ENCODE data around the gene PEPD. TPM values are rescaled to one million over a fixed set of nuclear protein-coding genes. Genes with fewer than 3 reads are reported as not detected.

The PEPD gene
- total RNA-seq, 1 experiment from 2014 or later = 40.5 TPM

GRCh38 chr19:33463199-33463598 is 58.4 kb downstream of the PEPD start:
- ATAC-seq (no peak), DNase-seq (ENCODE audit: low read depth, low spot score) (no peak)
- Histone ChIP-seq H4K20me1 (ENCODE audit: insufficient read depth) (no peaks in the 10 kb centered on the region), H3K4me1 (ENCODE audit: control insufficient read depth in 1 of 2, insufficient read depth in 2 of 2, low read length in 2 of 2) (no peaks in the 10 kb centered on the region), H3K4me3 (replicated peaks in 1 of 2; ENCODE audit: low read depth in 1 of 2, low read length in 2 of 2) (no peak overlapping the region), H3K79me2 (ENCODE audit: insufficient read depth, low read length) (no peaks in the 10 kb centered on the region), H3K9me3 (ENCODE audit: control insufficient read depth in 1 of 2, insufficient read depth in 1 of 2, low read depth in 1 of 2, low read length in 2 of 2) (no peaks in the 10 kb centered on the region), H3K36me3 (ENCODE audit: control insufficient read depth in 1 of 2, insufficient read depth in 2 of 2, low read length in 2 of 2) (no peaks in the 10 kb centered on the region), H3K27me3 (ENCODE audit: insufficient read depth, low read length) (no peaks in the 10 kb centered on the region), H3K9ac (ENCODE audit: low read length) (no peak overlapping the region), H3K27ac (ENCODE audit: low read depth, low read length) (no peak overlapping the region), H3K9me2 (ENCODE audit: insufficient read depth) (no peaks in the 10 kb centered on the region), H3K4me2 (ENCODE audit: low read length) (no peak overlapping the region), H2AFZ (ENCODE audit: low read depth, low read length, poor library complexity, severe bottlenecking) (no peak overlapping the region)
- intact Hi-C loops (cut with micrococcal nuclease) = no loop called here
- RAD21 ChIA-PET (ENCODE audit: low non-redundant PET in 1 of 2, low total read pairs in 2 of 2, uncharacterized antibody in 2 of 2, unreplicated experiment in 2 of 2) = no interaction called here
- no TSS peak for BruUV-seq (replicated peaks)
- CTCF ChIA-PET = no interaction called here
- TF ChIP-seq ZFX (IDR thresholded peaks at IDR 0.05) = no peak
- no peak for TF ChIP-seq POLR2AphosphoS5 (IDR thresholded peaks at IDR 0.05; ENCODE audit: low read depth, low read length)
- TF ChIP-seq EZH2phosphoT487 (IDR thresholded peaks at IDR 0.05; ENCODE audit: borderline replicate concordance) = no peak
- POLR2A ChIA-PET = no interaction called here

DNA sequence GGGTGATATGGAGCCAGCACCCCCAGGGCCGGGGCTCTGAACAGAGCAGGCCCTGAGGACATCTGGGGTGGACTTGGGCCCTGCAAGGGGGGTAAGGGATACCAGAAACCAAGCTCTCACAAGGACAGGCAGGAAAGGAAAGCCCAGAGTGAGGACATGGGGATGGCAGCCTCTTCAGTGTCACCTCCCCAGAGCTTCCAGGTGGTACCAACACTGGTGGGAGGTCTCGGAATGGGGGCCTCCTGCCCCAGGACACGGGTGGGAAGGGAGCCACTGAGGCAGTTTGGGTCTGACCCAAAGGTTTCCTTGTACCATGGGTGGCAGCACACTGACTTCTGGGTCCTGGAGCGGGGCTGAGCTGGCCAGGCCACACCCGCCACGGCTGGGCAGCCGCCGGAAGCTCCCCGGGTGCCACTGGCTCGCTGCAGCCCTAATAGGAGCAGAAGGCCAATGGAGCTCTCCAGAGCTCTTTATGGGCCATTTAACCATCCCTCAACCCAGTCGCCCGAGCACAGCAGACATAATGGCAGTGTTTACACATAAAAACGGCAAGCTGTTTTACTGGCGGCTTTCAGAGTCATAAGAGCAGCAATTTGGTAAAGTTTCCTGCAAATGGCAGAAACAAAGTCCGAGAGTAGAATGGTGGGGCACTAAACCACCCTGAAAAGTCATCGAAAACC is 59.3 kb downstream of the PEPD start:
- no peaks in the 10 kb centered on the region for H3K36me3 ChIP-seq (ENCODE audit: control insufficient read depth in 1 of 2, insufficient read depth in 2 of 2, low read length in 2 of 2)
- no peak overlapping the region for H3K4me2 ChIP-seq (ENCODE audit: low read length)
- ChIA-PET POLR2A (no interaction called here), CTCF (no interaction called here), RAD21 (ENCODE audit: low non-redundant PET in 1 of 2, low total read pairs in 2 of 2, uncharacterized antibody in 2 of 2, unreplicated experiment in 2 of 2) (interaction anchor here in 1 of 2 experiments (0.6 kb wide), 1 partner anchor 221 kb away, joined by 7 read pairs; no protein-coding TSS in a partner anchor)
- DNase-seq (ENCODE audit: low read depth, low spot score) = no peak
- TF ChIP-seq EZH2phosphoT487 (IDR thresholded peaks at IDR 0.05; ENCODE audit: borderline replicate concordance) (no peak), MAX (IDR thresholded peaks at IDR 0.05) (no peak), SIN3A (IDR thresholded peaks at IDR 0.05; ENCODE audit: low read depth) (no peak), CEBPB (IDR thresholded peaks at IDR 0.05; ENCODE audit: low read depth) (no peak), ZFX (IDR thresholded peaks at IDR 0.05) (no peak), ZNF274 (IDR thresholded peaks at IDR 0.05; ENCODE audit: low read depth, low read length) (no peak), CBX3 (IDR thresholded peaks at IDR 0.05; ENCODE audit: low read depth) (no peak), FOSL1 (IDR thresholded peaks at IDR 0.05; ENCODE audit: low read depth) (no peak), POLR2AphosphoS5 (IDR thresholded peaks at IDR 0.05; ENCODE audit: low read depth, low read length) (no peak)
- no peaks in the 10 kb centered on the region for H3K27me3 ChIP-seq (ENCODE audit: insufficient read depth, low read length)
- intact Hi-C loops (cut with micrococcal nuclease) = no loop called here
- H3K79me2 ChIP-seq (ENCODE audit: insufficient read depth, low read length) = no peaks in the 10 kb centered on the region
- no peaks in the 10 kb centered on the region for H4K20me1 ChIP-seq (ENCODE audit: insufficient read depth)
- H3K4me3 ChIP-seq (replicated peaks in 1 of 2; ENCODE audit: low read depth in 1 of 2, low read length in 2 of 2) = no peak overlapping the region
- H3K9me2 ChIP-seq (ENCODE audit: insufficient read depth) = no peaks in the 10 kb centered on the region
- no peaks in the 10 kb centered on the region for H3K4me1 ChIP-seq (ENCODE audit: control insufficient read depth in 1 of 2, insufficient read depth in 2 of 2, low read length in 2 of 2)
- no peaks in the 10 kb centered on the region for H3K9me3 ChIP-seq (ENCODE audit: control insufficient read depth in 1 of 2, insufficient read depth in 1 of 2, low read depth in 1 of 2, low read length in 2 of 2)
- BruUV-seq (replicated peaks) = no TSS peak
- H3K27ac ChIP-seq (ENCODE audit: low read depth, low read length) = no peak overlapping the region
- no peak overlapping the region for H2AFZ ChIP-seq (ENCODE audit: low read depth, low read length, poor library complexity, severe bottlenecking)
- no peak overlapping the region for H3K9ac ChIP-seq (ENCODE audit: low read length)
- ATAC-seq = no peak

Data from HCT116 (cell line).